CD4-positive, alpha-beta T cell treated with Interleukin-17A for 1 hour (primary cell): Measurements from ENCODE around the gene NXF3.
"Not testable (repeated sequence)": the region's sequence is repeated elsewhere in the genome, so short reads cannot be mapped to it uniquely, and the experiment has no call there.

Experiments
- DNase-seq: peaks from one replicate; pipeline ENCODE4 v3.0.0-alpha.2; 2020

Gene NXF3

DNA sequence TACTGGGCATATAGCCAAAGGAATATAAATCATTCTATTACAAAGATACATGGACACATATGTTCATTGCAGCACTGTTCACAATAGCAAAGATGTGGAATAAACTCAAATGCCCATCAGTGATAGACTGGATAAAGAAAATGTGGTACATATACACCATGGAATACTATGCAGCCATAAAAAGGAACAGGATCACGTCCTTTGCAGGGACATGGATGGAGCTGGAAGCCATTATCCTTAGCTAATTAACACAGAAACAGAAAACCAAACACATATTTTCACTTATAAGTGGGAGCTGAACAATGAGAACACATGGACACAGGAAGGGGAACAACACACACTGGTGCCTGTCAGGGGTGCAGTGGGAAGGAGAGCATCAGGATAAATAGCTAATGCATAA is 59.6 kb downstream of the NXF3 start:
- not testable (repeated sequence) for DNase-seq
